Nephron (organoid): ENCODE data around the gene MIEF1.

Source experiments
- H3K27ac Mint-ChIP-seq, 3 experiments: 2 replicates each; pipeline ENCODE4 v1.8.0; 2020; ENCODE audit warnings: mixed read lengths in 3 of 3, mild to moderate bottlenecking in 2 of 3, moderate library complexity in 1 of 3
- H3K27me3 Mint-ChIP-seq: 2 replicates; pipeline ENCODE4 v1.8.0; 2021; ENCODE audit warnings: low read depth, mild to moderate bottlenecking, moderate library complexity, mixed read lengths
- H3K36me3 Mint-ChIP-seq: 2 replicates; pipeline ENCODE4 v1.8.0; 2020; ENCODE audit warnings: low read depth, mixed read lengths
- H3K4me1 Mint-ChIP-seq: 2 replicates; pipeline ENCODE4 v1.8.0; 2020; ENCODE audit warnings: mixed read lengths
- H3K4me3 Mint-ChIP-seq, 3 experiments: 2 replicates each; pipeline ENCODE4 v1.8.0; 2020; ENCODE audit warnings: mild to moderate bottlenecking in 3 of 3, mixed read lengths in 3 of 3, moderate library complexity in 2 of 3
- H3K9me3 Mint-ChIP-seq: 2 replicates; pipeline ENCODE4 v1.8.0; 2020; ENCODE audit warnings: mixed read lengths
- TF ChIP-seq, protein P1 (sequence below), 3 experiments: fragments of 200-600 bp; sonication (generic); IDR thresholded peaks; one replicate each; pipeline ENCODE4 v1.5.0; 2021; ENCODE audit warnings: antibody characterized with exemption in 3 of 3; ENCODE audit not compliant: unreplicated experiment in 3 of 3

Gene MIEF1

DNA sequence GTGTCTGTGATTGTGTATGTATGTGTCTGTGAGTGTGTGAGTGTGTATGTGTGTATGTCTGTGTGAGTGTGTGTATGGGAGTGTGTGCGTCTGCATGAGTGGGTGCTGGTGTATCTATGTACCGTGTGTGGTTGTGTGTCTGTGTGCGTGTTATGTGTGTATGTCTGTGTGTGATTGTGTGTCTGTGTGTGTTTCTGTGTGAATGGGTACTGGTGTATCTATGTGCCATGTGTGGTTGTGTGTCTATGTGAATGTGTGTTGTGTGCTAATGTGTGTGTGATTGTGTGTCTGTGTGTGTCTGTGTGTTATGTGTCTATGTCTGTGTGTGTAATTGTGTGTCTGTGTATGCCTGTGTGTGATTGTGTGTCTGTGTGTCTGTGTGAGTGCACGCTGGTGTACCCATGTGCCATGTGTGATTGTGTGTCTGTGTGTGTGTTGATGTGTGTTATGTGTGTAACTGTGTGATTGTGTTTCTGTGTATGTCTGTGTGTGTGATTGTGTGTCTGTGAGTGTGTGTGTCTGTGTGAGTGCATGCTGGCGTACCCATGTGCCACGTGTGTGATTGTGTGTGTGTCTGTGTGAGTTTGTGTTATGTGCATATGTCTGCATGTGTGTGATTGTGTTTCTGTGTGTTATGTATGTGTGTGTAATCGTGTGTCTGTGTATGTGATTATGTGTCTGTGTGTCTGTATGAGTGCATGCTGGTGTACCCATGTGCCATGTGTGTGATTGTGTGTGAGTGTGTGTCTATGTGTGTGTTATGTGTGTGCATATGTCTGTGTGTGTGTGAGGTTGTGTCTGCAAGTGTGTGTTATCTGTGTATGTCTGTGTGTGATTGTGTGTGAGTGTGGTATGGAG lies 61.7 kb downstream of the MIEF1 start:
- Mint-ChIP-seq H3K27me3 (peaks cover 23% of the 10 kb centered on the region), H3K4me3 (no peak overlapping the region), H3K9me3 (peaks cover 6% of the 10 kb centered on the region), H3K27ac (no peak overlapping the region), H3K4me1 (no peaks in the 10 kb centered on the region), H3K36me3 (no peaks in the 10 kb centered on the region)
- TF ChIP-seq, protein P1, sequence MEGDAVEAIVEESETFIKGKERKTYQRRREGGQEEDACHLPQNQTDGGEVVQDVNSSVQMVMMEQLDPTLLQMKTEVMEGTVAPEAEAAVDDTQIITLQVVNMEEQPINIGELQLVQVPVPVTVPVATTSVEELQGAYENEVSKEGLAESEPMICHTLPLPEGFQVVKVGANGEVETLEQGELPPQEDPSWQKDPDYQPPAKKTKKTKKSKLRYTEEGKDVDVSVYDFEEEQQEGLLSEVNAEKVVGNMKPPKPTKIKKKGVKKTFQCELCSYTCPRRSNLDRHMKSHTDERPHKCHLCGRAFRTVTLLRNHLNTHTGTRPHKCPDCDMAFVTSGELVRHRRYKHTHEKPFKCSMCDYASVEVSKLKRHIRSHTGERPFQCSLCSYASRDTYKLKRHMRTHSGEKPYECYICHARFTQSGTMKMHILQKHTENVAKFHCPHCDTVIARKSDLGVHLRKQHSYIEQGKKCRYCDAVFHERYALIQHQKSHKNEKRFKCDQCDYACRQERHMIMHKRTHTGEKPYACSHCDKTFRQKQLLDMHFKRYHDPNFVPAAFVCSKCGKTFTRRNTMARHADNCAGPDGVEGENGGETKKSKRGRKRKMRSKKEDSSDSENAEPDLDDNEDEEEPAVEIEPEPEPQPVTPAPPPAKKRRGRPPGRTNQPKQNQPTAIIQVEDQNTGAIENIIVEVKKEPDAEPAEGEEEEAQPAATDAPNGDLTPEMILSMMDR (IDR thresholded peaks at IDR 0.05; ENCODE audit: unreplicated experiment in 3 of 3) = no peak

DNA sequence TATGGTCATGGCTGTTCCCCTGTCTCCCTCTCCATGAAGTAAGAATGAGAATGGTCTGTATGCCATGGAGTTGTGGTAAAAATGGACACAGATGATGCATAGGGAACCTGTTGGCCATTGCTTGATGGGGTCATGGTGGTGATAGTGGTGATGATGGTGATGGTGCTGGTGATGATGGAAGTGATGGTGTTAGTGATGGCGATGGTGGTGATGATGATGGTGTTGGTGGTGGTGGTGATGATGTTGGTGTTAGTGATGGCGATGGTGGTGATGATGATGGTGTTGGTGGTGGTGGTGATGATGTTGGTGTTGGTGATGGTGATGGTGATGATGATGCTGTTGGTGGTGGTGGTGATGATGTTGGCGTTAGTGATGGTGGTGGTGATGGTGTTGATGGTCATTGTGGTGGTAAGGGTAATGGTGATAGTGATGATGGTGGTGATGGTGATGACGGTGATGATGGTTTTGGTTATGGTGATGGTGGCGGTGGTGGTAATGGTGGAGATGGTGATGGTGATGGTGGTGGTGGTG lies 63.4 kb downstream of the MIEF1 start:
- Mint-ChIP-seq H3K27me3 (peaks cover 10% of the 10 kb centered on the region), H3K4me3 (no peak overlapping the region), H3K27ac (no peak overlapping the region), H3K4me1 (no peaks in the 10 kb centered on the region), H3K9me3 (peaks cover 6% of the 10 kb centered on the region), H3K36me3 (no peaks in the 10 kb centered on the region)
- TF ChIP-seq, protein P1 (IDR thresholded peaks at IDR 0.05; ENCODE audit: unreplicated experiment in 3 of 3) = no peak

DNA sequence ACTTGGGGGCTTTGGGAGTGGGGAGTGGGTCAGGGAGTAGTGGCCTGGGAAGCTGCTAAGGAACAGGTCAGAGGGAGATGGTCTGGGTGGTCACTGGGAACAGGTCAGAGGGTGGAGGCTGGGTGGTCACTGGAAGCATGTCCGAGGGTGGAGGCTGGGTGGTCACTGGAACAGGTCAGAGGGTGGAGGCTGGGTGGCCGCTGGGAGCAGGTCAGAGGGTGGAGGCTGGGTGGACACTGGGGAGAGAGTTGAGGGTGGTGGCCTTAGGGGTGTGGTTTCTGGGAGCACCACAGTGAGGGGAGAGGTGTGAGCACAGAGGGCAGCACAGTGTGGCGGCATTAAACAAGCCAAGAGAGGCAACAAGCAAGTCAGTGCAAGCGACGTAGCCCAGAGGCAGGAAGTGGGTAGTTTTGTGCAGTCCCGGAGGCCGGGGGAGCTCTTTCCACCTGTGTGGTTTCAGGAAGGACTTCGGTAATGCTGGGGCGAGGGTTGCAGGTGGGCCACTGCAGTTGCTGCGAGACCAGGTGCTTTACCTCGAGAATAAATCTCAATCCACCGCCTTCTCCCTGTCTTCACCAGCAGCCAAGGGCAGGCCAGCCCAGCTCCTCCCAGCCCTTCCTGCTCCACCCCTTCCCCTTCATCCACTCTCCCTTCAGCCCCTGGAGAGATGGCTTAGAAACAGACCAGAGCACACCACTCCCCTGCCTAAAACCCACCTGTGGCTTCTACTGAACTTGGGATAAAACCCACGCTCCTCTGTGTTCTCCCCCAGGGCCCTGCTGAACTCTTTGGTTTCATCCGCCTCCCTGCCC lies 65.3 kb downstream of the MIEF1 start:
- Mint-ChIP-seq H3K4me1 (no peaks in the 10 kb centered on the region), H3K27me3 (peaks cover 16% of the 10 kb centered on the region), H3K4me3 (no peak overlapping the region), H3K36me3 (no peaks in the 10 kb centered on the region), H3K27ac (no peak overlapping the region), H3K9me3 (peaks cover 6% of the 10 kb centered on the region)
- TF ChIP-seq, protein P1 (IDR thresholded peaks at IDR 0.05; ENCODE audit: unreplicated experiment in 3 of 3) = no peak
